ENCODE results near the gene CMTM7. TPM values are rescaled to one million over a fixed set of nuclear protein-coding genes. Genes with fewer than 3 reads are reported as not detected.
"Not testable (repeated sequence)": the region's sequence is repeated elsewhere in the genome, so short reads cannot be mapped to it uniquely, and the experiment has no call there.

Gene CMTM7
- total RNA-seq, 1 donor from 2014 or later, result 19.8 TPM

- DNase-seq (ENCODE audit: low read depth in 2 of 2), result no peak
Observed at GRCh38 chr3:32381922-32382321, 9.7 kb upstream of the CMTM7 start.

DNA sequence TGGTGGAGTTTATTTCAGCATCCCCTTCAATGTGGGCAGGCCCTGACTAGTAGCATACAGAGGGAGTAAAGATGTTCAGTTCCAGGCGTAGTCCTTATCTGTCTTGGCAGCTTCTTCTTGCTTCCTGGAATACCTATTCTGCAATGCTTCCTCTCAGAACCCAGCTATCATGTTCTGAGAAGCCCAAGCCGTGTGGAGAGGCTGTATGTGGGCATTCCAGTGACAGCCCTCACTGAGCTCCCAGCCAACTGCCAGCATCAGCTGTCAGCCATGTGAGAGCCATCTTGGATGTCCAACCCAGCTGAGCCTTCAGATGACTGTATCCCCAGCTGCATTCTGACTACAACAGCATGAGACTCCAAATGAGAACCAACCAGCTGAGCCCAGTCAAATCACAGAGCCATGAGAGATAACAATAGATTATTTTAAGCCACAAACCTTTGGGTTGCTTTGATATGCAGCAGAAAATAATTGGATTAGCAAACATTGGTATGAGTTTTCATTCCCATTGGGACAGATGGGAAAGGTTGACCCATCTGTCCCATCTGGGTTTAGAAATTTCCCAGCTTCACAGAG, 8.4 kb upstream of the CMTM7 start:
- DNase-seq (ENCODE audit: low read depth in 2 of 2), result no peak

DNA sequence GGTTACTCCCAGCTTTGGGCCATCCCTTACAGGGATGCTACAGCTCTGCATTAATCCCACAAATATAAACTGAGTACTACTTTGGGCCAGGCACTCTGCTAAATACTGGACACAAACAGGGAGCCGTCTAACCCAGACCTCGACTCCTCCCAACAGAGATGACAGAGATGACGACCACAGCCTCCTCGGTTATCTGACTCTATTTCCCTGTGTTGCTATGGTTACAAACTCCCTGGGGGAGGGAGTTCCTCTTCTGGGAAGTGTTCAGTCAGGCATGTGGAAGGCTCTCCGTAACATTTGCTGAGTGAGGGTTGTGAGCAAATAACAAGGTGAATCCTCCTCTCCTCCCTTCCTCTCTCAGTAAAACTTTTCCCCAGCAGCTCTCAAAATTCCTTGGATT, 6.7 kb upstream of the CMTM7 start:
- DNase-seq (ENCODE audit: low read depth in 2 of 2), result no peak

DNA sequence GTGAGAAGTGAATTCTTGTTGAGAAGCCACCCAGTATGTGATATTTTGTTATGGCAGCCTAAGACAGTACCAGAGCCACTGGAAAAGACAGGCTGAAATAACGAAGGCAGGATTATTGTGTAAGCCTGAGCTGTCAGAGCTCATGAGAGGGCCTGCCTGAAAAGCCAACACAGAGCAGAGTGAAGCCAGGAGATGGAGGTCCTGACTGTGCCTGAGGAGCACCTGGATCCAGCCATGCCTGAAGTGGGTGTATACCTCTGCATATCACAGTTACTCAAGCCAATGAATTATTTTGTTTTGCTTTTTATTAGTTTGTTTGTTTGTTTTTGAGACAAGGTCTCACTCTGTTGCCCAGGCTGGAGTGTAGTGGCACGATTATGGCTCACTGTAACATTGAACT, 4.1 kb upstream of the CMTM7 start:
- DNase-seq (ENCODE audit: low read depth in 2 of 2), result no peak

GRCh38 chr3:32389577-32389976, 2.1 kb upstream of the CMTM7 start:
- DNase-seq (ENCODE audit: low read depth in 2 of 2), result not testable (repeated sequence)

GRCh38 chr3:32392536-32393302, 1.1 kb downstream of the CMTM7 start:
- peak; percentile 55 to 74 for DNase-seq (ENCODE audit: low read depth in 2 of 2)

DNA sequence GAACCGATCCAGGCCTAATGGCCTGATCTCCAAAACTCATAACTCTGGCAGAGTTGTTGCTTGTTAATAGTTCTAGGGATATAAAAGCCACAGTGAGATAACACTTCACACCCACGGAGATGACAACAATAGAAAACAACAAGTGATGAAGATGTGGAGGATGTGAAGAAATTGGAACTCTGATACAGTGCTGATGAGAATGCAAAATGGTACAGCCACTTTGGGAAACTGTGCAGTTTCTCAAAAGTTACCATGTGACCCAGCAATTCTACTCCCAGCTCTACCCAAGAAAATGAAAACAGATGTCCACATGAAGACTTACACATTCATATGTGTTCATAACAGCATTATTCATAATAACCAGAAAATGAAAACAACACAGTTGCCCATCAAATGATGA, 3.8 kb downstream of the CMTM7 start:
- no peak for DNase-seq (ENCODE audit: low read depth in 2 of 2)

DNA sequence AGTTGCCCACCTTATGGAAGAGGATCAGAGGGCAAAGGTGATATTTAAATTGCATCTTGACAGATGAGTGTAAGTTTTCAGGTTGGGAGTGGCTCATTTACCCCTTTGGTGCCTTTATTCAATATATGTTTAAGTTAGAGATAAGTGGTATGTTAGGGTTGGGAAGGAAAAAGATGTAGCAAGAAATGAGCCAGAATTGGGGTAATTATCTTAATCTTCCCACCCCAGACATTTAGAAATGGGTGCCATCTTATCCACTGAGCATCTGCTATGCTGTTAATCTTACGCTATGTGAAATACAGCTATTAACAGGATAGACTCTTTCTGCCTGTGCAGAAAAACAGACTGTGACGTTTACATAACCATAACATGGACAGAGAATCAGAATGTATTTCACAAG, 6.3 kb downstream of the CMTM7 start:
- DNase-seq (ENCODE audit: low read depth in 2 of 2), result no peak

DNA sequence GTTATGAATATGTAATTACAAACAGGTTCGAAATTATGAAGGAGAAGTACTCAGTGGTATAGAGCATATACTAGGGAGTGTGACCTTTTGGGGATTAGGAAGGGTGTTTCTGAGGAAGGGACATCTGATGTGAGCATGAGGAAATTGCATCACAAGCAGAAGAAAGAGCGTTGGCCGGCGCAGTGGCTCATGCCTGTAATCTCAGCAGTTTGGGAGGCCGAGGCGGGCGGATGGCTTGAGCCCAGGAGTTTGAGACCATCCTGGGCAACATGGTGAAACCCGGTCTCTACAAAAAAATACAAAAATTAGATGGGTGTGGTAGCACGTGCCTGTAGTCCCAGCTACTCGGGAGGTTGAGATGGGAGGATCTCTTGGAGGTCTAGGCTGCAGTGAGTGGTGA, 6.9 kb downstream of the CMTM7 start:
- DNase-seq (ENCODE audit: low read depth in 2 of 2), result no peak

DNA sequence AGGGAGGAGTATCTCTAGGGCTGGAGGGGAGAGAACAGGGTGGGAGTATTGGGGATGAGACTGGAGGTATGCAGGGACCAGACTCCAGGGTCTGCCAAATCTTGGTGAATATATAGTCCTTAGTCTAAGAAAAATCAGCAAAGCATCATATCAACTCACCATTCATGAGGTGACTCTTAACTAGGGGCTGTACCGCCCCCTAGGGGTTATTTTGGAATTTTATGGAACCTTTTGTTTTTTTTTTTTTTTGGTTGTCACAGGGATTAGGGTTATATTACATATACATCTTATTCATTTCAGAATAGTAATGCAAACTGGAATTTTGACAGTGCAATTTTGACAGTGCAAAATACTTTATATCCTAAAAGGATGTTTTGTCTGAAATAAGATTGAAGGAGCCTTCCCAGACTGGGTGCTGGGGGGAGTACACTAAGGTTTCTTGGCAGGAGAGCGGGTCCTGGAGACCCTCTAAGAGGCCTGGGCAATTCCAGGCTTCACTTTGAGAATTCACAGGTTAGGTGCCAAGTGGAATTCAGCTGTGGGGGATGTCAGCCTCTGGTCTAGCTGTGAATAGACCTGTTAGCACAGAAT, 7.5 kb downstream of the CMTM7 start:
- peak; percentile 60 to 77 for DNase-seq (ENCODE audit: low read depth in 2 of 2)

GRCh38 chr3:32401126-32401525, 9.5 kb downstream of the CMTM7 start:
- DNase-seq (ENCODE audit: low read depth in 2 of 2), result no peak

DNA sequence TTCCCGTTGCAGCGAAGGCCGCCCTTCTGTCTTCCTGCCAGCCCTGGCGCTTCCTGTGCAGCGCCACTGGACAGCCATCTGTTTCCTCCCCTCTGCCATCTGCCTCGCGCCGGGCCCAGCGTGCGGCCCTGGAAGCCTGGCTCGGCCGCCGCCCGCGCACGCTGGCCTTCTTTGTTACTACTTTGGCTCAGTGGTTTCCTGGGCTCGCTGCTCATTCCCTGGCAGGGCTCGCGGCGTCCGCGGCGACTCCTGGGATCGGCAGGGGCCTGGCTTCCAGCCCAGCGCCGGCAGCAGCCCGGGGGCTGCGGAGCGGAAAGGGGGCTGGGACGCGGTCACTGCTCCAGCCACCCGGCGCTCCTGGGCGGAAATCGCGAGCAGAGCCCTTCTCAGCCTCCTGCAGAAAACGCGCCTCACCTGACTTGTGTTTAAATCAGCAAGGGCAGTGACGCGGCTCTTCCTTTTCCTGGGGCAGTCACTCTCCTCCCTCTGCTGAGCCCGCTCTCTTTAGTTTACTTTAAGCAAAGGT, 10.0 kb downstream of the CMTM7 start:
- peak; percentile 88 to 97 for DNase-seq (ENCODE audit: low read depth in 2 of 2)

DNA sequence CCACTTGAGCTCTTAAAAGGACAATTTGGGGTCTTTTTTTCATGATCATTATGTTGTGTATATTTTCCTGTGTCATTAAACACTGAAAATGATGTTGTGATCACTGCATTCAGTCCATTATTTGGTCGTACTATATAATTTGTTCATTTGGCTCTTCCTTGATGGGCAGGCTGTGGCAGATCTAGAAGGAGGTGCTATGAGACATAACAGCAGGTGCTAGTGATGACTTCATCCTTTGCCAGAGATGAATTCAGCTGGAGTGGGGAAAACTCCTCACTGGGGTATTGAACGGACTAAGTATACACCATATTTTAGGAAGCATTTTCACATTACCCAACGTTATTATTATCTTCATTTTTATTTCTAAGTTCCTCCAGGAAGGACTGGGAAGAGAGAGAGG, 12.0 kb downstream of the CMTM7 start:
- no peak for DNase-seq (ENCODE audit: low read depth in 2 of 2)

DNA sequence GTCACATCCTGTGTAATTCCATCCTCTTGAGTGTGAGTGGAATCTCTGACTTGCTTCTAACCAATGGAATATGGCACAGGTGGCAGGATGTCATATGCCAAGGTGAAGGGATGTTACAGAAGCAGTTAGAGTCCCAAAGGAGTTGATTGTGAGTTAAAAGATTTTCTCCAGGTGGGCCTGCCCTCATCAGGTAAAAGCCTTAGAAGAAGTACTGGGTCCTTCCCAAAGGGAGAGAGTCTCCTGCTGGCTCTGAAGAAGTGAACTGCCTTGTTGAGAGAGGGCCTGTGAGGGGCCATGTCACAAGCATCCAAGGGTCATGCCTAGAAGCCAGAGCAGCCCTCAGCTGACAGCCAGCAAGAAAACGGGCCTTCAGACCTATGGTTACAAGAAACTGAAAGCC, 13.1 kb downstream of the CMTM7 start:
- DNase-seq (ENCODE audit: low read depth in 2 of 2), result no peak

DNA sequence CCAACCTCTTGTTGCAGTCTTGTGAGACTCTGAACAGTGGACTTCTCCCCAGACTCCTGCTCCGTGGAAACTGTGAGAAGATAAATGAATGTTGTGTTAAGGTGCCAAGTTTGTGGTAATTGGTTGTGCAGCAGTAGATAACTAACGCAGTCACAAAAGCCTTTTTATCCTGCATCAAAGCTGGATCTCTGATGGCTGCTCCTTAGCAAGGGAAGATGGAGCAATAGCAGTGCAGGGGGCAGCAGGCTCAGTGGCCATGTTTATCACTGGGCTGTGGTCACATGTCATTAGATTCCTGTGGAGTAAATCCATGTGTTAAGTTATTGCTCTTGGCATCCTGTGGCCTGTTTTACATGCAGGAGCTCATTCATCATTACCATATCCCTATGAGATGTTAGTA, 13.5 kb downstream of the CMTM7 start:
- DNase-seq (ENCODE audit: low read depth in 2 of 2), result no peak

GRCh38 chr3:32405711-32406323, 14.2 kb downstream of the CMTM7 start:
- DNase-seq (ENCODE audit: low read depth in 2 of 2), result no peak

- DNase-seq (ENCODE audit: low read depth in 2 of 2), result no peak
Observed at GRCh38 chr3:32406486-32407408, 15.1 kb downstream of the CMTM7 start.

GRCh38 chr3:32410367-32411246, 19.0 kb downstream of the CMTM7 start:
- DNase-seq (ENCODE audit: low read depth in 2 of 2), result no peak

- DNase-seq (ENCODE audit: low read depth in 2 of 2), result no peak
Observed at GRCh38 chr3:32411442-32411841, 19.8 kb downstream of the CMTM7 start.

- peak in 1 of 2 donors; percentile 47 for DNase-seq (ENCODE audit: low read depth in 2 of 2)
Observed at GRCh38 chr3:32412887-32413286, 21.2 kb downstream of the CMTM7 start.
